IMR-90 (cell line): ENCODE data around the gene KATNBL1.

Source experiments
- POLR2A ChIP-seq: IDR thresholded peaks from 2 replicates; pipeline ENCODE4 v1.6.1; 2012; ENCODE audit warnings: mild to moderate bottlenecking, low read depth, low read length
- SMC3 ChIP-seq: fragments of 150-350 bp; IDR thresholded peaks from 2 replicates; pipeline ENCODE4 v1.6.1; 2016; ENCODE audit warnings: low read depth, mild to moderate bottlenecking, antibody characterized with exemption, low read length, moderate library complexity
- TF ChIP-seq, protein P1 (sequence below): conservative IDR thresholded peaks from 2 replicates; pipeline ENCODE4 v1.5.1; 2012; ENCODE audit warnings: mild to moderate bottlenecking, low read depth, low read length, improper control_type of control experiment

DNA sequence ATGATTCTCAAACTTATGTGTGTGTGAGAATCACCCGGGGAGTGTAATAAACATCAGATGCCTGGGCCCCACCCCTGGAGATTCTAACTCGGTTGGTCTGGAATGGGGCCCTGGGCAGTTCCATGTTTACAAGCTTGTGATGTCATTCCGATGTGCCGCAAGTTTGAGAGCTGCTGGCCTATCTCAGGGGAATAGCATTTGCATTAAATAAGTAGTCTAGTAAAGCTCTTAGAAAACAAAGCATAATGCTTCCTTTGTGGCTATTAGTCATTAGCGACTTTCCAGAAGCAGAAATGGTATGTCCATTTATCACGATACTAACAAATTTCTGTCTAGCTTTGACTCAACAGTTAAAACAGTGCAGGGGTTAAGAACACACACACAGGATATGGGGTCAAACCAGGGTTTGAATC is 87.1 kb downstream of the KATNBL1 start:
- TF ChIP-seq SMC3 (no peak), POLR2A (no peak)
- TF ChIP-seq, protein P1, sequence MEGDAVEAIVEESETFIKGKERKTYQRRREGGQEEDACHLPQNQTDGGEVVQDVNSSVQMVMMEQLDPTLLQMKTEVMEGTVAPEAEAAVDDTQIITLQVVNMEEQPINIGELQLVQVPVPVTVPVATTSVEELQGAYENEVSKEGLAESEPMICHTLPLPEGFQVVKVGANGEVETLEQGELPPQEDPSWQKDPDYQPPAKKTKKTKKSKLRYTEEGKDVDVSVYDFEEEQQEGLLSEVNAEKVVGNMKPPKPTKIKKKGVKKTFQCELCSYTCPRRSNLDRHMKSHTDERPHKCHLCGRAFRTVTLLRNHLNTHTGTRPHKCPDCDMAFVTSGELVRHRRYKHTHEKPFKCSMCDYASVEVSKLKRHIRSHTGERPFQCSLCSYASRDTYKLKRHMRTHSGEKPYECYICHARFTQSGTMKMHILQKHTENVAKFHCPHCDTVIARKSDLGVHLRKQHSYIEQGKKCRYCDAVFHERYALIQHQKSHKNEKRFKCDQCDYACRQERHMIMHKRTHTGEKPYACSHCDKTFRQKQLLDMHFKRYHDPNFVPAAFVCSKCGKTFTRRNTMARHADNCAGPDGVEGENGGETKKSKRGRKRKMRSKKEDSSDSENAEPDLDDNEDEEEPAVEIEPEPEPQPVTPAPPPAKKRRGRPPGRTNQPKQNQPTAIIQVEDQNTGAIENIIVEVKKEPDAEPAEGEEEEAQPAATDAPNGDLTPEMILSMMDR: no peak
